HG03097 (cell line): ENCODE measurements around the gene TLK1.
"Not testable (repeated sequence)": the region's sequence is repeated elsewhere in the genome, so short reads cannot be mapped to it uniquely, and the experiment has no call there.

Source experiments
- ATAC-seq: cut with Tn5 transposase; IDR thresholded peaks from one replicate; pipeline ENCODE4 v1.9.1; 2021; ENCODE audit not compliant: unreplicated experiment, low FRiP score

The TLK1 gene

DNA sequence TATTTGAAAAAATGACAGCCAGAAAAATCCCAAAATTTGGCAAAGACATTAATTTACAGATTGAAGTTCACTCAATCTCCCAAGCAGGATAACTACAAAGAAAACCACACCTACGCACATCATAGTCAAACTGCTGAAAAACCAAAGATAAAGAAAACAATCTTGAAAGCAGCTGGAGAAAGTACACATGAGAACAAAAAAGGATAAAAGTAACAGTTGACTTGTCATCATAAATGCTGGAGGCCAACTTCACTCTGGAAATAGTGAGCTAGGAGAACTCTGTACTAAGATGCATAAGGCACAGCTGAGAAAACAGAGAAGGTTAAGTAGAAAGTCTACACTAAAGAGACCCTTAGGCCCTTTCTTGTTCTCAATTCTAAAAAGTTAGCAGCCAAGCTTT lies 73.1 kb downstream of the TLK1 start:
- no peak for ATAC-seq

DNA sequence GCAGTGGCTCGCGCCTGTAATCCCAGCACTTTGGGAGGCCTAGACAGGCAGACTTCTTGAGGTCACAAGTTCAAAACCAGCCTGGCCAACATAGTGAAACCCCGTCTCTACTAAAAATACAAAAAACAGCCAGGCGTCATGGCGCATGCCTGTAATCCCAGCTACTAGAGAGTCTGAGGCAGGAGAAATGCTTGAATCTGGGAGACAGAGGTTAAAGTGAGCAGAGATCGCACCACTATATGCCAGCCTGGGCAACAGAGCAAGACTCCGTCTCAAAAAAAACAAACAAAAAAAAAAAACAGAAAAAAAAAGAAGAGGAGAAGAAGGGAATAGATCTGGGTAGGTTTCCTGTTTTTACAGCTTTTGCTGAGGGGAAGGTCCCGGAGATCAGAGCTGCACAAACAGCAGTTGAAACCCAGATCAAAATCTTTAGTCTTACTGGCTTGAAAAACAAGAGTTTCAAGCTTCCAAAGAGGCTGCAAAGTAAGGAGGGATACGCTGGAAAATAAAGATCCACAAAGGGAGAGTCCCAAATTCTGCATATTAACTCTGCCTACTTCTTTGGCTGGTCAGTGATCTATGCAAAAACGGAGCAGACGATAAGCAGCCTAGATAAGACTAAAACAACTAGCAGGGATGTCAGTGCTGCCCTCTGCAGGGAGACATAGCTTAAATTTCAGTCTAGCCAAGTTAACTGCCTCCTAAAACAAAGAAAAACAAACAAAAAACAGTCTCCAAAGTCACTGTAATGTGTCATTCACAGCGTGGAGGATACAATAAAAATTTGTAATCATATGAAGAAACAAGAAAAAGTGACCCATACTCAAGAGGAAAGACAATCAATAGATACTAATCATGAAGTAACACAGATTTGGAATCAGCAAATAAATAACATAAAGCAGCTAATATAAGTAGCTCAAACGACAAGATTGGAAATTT lies 74.1 kb downstream of the TLK1 start:
- no peak for ATAC-seq

DNA sequence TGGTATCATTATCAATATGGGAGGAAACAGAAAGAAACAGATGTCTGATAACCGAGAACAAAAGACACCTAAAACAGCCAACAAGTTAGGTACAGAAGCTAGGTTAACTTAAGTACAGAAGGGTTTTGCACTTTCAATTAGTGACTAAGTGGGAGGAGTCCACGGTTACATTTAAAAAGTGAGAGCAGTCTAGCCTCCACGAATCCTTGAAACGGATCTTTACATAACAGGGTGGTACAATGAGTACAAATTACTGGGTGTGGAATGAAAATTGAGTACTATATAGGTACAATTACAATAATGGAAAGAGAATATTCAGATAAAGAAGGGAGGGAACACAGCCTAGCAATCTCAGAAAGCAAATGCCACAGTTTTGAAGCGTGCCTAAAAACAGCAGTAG lies 76.6 kb downstream of the TLK1 start:
- ATAC-seq, result no peak

- no peak for ATAC-seq
Measured at GRCh38 chr2:171083451-171083850, 77.2 kb downstream of the TLK1 start.

DNA sequence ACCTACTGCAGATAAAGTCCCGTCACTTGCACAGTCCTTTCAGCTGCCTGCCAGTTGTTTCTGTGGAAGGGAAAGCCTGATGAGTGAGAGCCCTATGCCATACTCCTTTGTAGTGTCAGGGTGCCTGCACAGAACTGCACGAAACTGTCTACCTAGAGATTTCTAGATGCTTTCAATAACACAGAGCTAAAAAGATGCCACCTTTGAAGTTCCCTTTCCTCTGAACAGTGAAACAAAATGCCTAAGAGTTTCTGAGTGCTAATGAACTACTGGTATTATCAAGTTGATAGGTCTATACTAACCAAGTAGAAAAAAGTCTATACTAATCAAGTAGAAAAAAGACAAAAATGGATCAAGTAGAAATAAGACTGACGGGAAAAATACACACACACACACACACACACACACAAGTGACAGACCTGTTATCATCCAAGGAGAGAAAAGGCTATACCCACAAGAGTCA lies 79.0 kb downstream of the TLK1 start:
- no peak for ATAC-seq

- no peak for ATAC-seq
Measured at GRCh38 chr2:171080607-171081006, 80.1 kb downstream of the TLK1 start.

DNA sequence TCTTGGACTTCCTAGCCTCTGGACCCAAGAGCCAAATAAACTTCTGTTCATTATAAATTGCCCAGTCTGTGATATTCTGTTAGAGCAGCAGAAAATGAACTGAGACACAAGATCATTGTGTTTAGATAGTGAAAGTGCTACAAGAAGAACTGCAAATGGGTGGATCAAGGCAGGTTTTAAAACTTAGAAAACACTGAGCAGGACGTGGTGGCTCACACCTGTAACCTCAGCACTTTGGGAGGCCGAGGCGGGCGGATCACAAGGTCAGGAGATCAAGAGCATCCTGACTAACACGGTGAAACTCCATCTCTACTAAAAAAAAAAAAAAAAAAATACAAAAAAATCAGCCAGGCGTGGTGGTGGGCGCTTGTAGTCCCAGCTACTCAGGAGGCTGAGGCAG lies 84.3 kb downstream of the TLK1 start:
- not testable (repeated sequence) for ATAC-seq

GRCh38 chr2:171072164-171072563 lies 88.5 kb downstream of the TLK1 start:
- no peak for ATAC-seq

DNA sequence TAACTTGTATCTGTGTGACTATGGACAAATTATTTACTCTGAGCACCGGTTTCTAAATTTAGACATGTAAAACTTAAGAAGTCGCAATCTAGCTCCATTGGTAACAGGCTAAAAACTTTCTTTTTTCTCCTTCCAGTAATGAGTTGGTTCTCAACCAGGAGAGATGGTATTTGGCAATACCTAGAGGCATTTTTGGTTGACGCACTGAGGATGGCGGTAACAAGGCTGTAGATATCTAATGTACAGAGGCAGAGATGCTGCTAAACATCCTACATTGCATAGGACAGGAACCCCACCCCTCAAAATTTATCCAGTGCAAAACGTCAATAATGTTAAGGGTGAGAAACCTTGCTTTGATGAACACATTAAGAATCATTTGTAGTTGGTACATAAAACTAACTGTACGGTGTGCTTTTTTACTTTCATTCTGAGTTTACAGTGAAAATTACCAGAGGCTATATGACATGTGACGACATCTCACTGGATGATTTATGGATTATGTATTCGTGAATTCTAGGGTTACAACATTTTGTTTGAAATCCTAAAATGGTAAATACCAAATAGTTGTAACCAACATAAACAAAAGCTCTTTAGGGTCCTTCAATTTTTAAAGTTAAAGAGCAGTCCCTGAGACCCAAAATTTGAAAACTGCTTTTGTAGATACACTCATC lies 91.3 kb downstream of the TLK1 start:
- ATAC-seq, result no peak

- no peak for ATAC-seq
Measured at GRCh38 chr2:171066110-171066509, 94.6 kb downstream of the TLK1 start.

GRCh38 chr2:171057575-171057974 lies 103.1 kb downstream of the TLK1 start:
- no peak for ATAC-seq

DNA sequence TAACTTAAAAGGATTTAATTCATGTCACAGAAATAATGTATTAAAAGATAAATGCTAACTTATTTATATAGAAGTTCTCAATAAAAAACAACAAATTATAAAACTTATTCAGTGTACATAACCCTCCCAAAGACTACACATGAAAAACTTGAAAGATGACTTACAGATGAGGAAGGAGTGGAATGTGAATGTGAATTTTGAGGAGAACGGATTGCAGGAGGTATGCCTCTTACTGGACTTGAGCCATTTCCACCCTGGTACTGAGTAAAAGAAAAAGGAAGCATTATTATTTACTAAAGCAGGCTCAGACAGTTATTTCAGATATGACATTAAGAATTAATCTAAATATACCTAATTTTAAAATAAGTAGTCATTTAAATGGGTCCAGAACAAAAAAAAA lies 104.4 kb downstream of the TLK1 start:
- ATAC-seq, result no peak

DNA sequence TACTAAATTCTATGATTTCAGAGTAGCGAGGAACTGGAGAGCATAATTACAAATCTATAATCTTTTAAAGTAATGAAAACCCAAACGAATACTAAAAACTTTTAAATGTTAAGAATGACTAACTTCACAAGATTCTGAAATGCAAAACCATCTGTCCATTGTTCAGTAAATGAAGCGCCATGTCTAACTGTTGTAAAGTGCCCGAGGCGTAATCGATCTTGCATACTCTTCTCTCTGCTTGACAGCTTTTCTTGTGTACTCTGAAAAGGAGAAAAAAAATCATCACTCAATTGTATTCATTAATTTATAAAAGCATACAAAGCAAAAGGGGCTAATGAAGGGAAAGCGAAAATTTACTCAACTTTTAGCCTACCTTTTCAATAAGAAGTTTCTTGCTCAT lies 111.0 kb downstream of the TLK1 start:
- ATAC-seq, result no peak

DNA sequence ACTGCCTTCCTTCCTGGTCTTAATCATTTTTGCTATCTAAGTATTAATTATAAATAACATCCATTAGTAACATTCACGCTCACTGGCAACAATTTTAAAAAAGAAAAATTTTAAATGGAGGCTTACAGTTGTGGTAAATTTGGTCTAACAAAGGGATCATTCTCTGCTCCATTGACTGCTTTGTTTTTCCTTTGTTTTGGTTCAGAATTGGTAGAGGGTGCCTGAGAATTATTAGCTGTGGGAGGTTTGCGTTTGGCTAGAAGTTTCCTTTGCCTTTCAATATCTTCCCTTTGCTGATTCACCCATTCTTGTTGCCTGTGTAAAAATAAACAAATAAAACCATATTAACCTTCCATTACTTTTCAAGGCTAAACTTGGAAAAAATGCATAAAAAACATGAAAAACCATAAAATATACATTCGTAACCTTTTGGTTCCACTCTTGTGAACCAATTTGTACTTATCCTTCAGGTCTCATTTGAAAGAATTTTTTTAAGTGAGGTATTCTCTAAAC lies 114.6 kb downstream of the TLK1 start:
- ATAC-seq, result no peak

DNA sequence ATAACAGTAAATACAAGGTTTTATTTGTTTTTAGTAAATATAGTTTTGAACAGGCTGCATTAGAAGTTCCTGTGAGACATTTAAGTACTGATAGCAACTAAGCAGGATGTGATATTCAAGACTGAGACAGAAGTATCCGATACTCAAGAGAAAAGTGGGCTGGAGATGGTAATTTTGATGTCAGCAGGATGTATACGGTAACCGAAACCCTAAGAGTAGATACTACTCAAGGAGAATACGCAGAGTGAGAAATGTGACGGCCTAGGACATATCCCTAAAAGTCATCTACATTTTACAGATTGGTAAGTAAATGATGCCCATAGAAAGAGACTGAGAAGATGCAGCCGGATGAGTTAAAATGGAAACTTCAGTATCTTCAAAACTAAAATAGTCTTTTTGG lies 116.3 kb downstream of the TLK1 start:
- ATAC-seq, result no peak

- ATAC-seq, result no peak
Measured at GRCh38 chr2:171042253-171042969, 118.3 kb downstream of the TLK1 start.

DNA sequence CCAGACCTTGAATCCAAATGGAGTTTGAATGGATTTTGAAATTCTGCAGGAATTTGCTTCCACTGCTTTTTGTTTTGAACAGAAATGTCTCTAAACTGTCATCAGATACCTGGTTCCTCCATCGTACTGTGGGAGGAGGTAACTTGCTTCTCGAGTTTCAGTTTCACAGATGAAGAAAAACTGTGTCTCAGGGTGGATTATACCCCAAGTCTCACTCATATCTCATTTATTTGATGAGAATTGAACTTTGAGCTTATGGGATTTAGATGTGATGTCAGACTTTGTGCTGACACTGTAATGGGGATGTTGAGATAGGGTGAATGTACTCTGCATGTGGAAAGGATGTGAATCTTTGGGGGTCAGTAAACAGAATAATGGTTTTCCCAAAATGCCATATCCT lies 124.2 kb downstream of the TLK1 start:
- no peak for ATAC-seq

GRCh38 chr2:171034315-171034714 lies 126.4 kb downstream of the TLK1 start:
- no peak for ATAC-seq

DNA sequence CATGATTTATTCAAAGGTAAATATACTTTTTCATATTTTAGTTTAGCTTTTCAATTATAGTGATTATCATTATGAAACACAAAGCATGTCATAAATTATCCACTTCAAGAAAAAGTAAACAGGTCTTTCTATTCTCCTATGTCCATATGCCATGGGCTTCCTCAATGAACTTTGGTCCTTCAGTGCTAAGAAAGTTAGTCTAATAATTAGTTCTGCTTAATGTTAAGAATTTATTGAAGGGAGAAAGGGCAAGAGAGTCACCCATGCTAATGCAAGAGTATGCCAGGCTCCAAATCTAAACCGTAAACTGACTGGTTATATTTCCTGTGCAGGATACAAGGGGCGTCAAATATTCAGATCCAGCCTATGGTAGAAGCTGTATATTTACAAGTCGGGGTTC lies 135.5 kb downstream of the TLK1 start:
- no peak for ATAC-seq

- ATAC-seq, result no peak
Measured at GRCh38 chr2:171018522-171018921, 142.2 kb downstream of the TLK1 start.

GRCh38 chr2:171016125-171016524 lies 144.6 kb downstream of the TLK1 start:
- no peak for ATAC-seq
